ENCODE results near the gene GLYATL1. TPM values are rescaled to one million over a fixed set of nuclear protein-coding genes. Genes with fewer than 3 reads are reported as not detected.

The GLYATL1 gene
- polyA plus RNA-seq, 3 donors = 0.13 to 0.79 (median 0.76) TPM

GRCh38 chr11:58923300-58923788 lies 15.9 kb upstream of the GLYATL1 start:
- H3K27ac ChIP-seq (ENCODE audit: low read depth, low read length) = no peak overlapping the region

GRCh38 chr11:58924230-58924629 lies 15.1 kb upstream of the GLYATL1 start:
- H3K27ac ChIP-seq (ENCODE audit: low read depth, low read length) = no peak overlapping the region
- 52 to 76% (median 66%) methylated on average over 4 of the region's 4 CpGs for WGBS, 3 donors

More at GRCh38 chr11:58923300-58923788, 15.9 kb upstream of the GLYATL1 start:
- 3 to 4% (median 4%) methylated on average over 5 of the region's 5 CpGs for WGBS, 3 donors

GRCh38 chr11:58926251-58926650 lies 13.0 kb upstream of the GLYATL1 start:
- no peak overlapping the region for H3K27ac ChIP-seq (ENCODE audit: low read depth, low read length)
- WGBS, 3 donors = 72 to 77% (median 72%) methylated on average over 5 of the region's 5 CpGs

DNA sequence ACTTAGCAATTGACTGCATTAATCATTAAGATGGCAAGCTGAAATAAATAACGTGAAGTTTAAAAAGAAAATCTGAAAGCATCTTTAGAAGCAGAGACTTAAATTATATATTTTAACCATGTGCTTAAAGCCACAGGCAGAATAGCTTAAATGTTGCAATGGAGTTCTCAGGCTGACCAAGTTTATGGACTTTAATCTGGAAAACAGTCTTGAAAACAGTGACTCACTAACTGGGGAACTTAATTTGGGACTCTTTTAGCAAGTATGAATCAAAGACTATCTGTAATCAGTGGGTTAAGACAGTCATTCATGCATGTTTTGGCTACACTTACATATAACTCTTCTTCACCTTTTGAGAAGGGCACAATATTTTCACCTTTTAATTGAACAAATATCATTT lies 12.6 kb upstream of the GLYATL1 start:
- 53 to 64% (median 60%) methylated on average over 1 of the region's 1 CpG for WGBS, 3 donors
- H3K27ac ChIP-seq (ENCODE audit: low read depth, low read length) = no peak overlapping the region

GRCh38 chr11:58927393-58928106 lies 11.7 kb upstream of the GLYATL1 start:
- WGBS, 3 donors = 3 to 8% (median 7%) methylated on average over 15 of the region's 15 CpGs
- H3K27ac ChIP-seq (ENCODE audit: low read depth, low read length) = no peak overlapping the region

DNA sequence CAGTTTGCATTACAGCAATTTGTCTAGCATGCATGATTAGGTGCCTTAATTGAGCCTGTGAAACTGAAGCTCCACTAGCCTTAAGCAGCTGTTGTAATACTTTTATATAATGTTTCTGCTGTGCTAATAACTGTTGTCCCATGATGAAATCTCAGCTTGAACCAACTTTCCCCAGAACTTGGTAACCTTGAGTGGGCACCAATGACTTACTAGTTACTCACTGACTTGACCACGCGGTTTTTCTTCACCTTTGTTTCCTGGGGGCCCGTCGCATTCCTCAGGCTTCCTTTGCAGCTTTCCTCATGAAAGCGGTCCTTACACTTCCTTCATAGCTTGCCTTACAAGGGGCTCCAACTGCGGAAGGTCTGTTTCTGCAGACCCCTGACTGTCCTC lies 11.2 kb upstream of the GLYATL1 start:
- H3K27ac ChIP-seq (ENCODE audit: low read depth, low read length) = no peak overlapping the region
- 16 to 29% (median 20%) methylated on average over 6 of the region's 6 CpGs for WGBS, 3 donors

DNA sequence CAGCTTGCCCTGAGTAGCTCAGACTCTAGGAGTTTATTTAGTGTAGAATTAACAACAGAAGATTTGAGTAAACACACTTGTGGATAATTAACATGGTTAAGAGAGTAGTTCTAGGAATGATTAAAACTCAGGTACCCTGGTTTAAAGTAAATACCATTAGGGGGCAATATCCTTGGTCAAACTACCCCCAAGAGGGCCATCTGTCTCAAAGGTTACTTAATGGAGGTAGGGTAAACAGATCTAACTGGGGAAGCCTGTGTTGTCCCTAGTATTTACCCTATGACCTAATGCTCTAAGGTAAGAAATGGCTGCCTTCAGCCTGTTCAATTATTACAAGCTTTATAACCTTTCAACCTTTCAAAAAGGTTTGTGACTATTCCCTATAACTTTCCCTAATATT lies 10.6 kb upstream of the GLYATL1 start:
- no peak overlapping the region for H3K27ac ChIP-seq (ENCODE audit: low read depth, low read length)

DNA sequence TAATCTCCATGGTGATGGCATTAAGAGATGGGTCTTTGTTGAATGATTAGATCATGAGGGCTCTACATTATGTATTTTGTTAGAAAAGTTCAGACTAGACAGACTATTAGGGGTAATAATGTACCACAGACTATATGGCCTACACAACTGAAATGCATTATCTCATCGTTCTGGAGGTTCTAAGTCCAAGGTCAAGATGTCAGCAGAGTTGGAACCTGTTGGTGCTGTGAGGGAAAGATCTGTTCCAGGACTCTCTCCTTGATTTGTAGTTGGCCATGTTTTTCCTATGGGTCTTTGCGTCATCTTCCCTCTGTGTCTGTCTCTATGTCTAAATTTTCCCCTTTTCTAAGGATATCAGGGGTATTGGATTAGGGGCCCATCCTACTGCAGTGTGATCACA lies 8.4 kb upstream of the GLYATL1 start:
- 62 to 81% (median 76%) methylated on average over 2 of the region's 2 CpGs for WGBS, 3 donors
- no peak overlapping the region for H3K27ac ChIP-seq (ENCODE audit: low read depth, low read length)

DNA sequence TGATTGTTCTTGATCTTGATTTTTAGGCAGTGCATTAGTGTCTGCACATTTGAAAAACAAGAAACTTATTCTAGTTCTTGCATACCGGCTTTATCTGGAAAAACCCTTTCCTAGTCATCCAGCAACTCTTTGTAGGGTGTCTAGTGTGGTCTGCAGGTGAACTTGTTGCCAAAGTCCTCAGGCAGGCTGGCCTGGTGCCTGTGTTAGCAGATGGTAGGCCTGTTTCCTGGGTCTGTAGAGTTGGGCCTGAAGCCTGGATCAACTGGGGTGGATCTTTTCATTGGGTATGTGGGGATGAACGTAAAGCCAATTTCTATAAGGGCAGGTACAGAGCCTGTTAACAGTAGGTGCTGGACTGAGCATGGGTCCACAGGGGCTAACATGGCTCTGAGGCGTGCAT lies 5.6 kb upstream of the GLYATL1 start:
- WGBS, 3 donors = 89 to 93% (median 90%) methylated on average over 3 of the region's 3 CpGs
- H3K27ac ChIP-seq (ENCODE audit: low read depth, low read length) = no peak overlapping the region

DNA sequence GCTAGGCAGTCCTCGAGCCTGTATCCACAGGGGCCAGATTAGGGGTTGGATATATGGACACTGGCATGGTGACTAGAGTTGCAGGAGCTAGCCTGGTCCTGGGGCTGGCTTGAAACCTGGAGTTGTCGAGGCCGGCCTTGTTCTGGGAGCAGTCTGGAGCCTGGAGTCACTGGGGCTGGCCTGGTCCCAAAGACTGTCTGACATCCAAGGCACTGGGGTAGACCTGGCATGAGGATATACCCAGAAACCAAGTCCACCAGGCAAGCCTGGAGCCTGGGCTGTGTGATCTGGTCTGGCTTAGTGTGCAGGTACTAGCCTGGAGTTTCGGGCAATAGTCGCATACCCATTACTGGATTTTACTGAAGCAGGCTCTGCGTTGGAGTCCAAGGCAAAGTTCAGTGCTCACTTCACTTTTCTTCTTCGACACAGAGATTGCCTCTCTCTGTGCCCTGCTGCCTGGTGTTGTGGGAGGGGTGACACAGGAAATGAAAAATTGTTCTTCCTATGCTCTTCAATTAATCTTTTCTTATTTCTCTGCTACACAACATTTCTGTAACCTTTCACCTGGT lies 4.3 kb upstream of the GLYATL1 start:
- H3K27ac ChIP-seq (ENCODE audit: low read depth, low read length) = no peak overlapping the region
- 92 to 94% (median 92%) methylated on average over 7 of the region's 7 CpGs for WGBS, 3 donors

DNA sequence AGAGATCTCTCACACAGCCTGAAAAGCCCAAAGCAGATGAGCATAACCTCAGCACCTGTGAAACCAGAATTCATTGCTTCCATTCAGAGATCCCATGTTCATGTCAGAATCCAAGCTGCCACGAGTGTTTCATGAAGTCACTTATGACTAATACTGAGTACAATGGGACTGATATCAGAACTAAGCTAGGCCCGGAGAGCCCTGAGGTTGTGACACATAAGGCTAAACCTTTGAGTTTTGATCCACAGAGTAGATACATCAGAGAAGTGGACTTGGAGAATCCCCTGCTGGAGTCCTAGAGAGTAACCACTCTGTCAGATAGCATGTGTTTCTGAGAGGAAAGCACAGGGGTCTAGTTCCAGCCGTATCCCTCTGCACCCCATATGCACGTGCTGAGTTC lies 890 bp upstream of the GLYATL1 start:
- H3K27ac ChIP-seq (ENCODE audit: low read depth, low read length) = no peak overlapping the region
- 58 to 85% (median 65%) methylated on average over 4 of the region's 4 CpGs for WGBS, 3 donors

DNA sequence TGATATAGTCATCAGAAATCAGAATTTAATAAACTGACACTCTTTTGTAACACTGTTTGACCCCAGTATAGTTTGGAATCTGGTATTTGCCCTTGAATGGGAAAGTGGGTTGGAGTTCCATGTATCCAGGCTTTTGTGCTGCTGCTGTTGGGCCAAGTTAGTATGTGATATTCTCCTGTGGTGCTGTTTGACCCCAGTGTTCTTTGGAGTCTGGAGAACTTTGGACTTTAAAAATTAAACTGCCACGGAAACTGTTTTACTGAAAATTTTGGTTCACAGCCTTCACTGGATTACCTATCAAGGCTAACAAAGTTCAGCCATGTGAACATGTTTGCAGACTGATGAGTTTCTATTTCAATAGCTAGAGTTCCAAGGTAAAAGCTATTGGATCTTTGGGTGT lies 740 bp downstream of the GLYATL1 start:
- 64 to 94% (median 90%) methylated on average over 1 of the region's 1 CpG for WGBS, 3 donors
- no peak overlapping the region for H3K27ac ChIP-seq (ENCODE audit: low read depth, low read length)

- WGBS, 3 donors = 82 to 100% (median 92%) methylated on average over 1 of the region's 1 CpG
- no peak overlapping the region for H3K27ac ChIP-seq (ENCODE audit: low read depth, low read length)
Measured at GRCh38 chr11:58941838-58942237, 2.5 kb downstream of the GLYATL1 start.

- no peak overlapping the region for H3K27ac ChIP-seq (ENCODE audit: low read depth, low read length)
Measured at GRCh38 chr11:58945663-58946062, 6.4 kb downstream of the GLYATL1 start.

DNA sequence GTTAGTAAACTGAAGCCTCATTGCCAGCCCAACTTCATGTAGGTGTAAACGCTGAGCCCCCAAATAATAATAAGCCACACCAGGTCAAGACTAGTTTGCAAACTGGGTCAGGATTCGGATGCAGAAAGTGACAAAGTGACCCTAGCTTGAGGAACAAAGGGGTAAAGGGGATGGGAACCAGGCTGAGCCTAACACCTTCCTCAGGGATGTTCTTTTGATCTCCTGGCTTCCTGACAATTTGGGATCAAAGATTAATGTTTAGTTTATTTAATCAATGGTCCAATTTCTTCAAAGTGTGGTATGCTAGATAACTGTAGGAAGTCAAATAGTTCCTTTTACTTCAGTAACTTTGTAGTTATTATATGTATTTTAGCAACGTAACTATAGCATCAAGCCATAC lies 9.9 kb downstream of the GLYATL1 start:
- 76 to 85% (median 79%) methylated on average over 3 of the region's 3 CpGs for WGBS, 3 donors
- H3K27ac ChIP-seq (ENCODE audit: low read depth, low read length) = no peak overlapping the region

DNA sequence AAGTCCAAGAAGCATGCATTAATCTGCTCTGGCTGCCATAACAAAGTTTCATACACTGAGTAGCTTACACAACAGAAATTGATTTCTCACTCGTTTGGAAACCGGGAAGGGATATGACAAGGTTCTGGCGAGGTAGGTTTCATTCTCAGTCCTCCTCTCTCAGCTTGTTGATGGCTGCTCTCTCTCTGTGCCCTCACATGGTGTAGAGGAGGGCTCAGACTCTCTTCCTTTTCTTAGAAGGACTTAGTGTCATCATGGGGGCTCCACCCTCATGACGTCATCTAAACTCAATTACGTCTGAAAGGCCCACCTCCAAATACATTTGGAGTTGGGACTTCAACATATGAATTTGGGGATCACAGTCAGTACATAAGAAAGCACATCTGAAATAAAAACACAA lies 18.6 kb downstream of the GLYATL1 start:
- H3K27ac ChIP-seq (ENCODE audit: low read depth, low read length) = no peak overlapping the region
- 43 to 61% (median 52%) methylated on average over 5 of the region's 5 CpGs for WGBS, 3 donors

- no peak overlapping the region for H3K27ac ChIP-seq (ENCODE audit: low read depth, low read length)
- 38 to 63% (median 57%) methylated on average over 2 of the region's 2 CpGs for WGBS, 3 donors
Measured at GRCh38 chr11:58958500-58958899, 19.2 kb downstream of the GLYATL1 start.

- 19 to 42% (median 34%) methylated on average over 27 of the region's 27 CpGs for WGBS, 3 donors
- H3K27ac ChIP-seq (ENCODE audit: low read depth, low read length) = no peak overlapping the region
Measured at GRCh38 chr11:58963551-58964104, 24.3 kb downstream of the GLYATL1 start.

DNA sequence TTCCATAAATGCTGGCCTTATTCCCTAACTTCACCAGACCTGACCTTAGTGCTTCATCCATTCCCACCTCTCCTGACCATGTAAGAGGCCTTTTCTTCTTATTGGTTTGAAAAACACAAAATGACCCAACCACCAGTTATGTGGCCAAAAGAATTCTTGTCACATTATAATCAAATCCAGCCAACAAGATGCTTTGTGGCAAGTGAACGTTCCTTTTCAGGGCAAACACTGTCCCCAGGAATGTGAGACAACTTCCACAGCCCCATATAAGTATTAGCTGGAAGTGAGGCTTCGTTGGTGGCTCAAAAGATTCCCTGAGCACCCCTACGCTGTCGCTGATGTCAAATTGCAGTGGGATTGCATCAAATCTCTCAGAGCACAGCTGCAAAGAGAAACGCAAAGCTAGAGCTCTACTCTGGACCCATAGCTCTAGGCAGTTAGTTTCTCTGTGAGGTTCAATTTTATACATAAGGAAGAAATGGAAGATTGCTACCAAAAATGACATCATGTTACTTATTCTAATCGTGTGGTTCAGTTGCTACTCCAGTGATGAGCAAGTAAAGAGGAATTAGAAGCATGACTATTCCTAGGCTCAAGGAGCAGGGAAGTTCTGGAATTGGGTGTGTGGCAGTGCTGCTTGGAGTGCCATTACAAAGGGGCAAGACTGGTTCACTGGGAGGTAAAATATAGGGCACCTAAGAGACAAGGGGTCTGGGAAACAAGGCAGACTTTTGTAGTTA lies 26.1 kb downstream of the GLYATL1 start:
- H3K27ac ChIP-seq (ENCODE audit: low read depth, low read length) = no peak overlapping the region
- WGBS, 3 donors = 66 to 73% (median 67%) methylated on average over 6 of the region's 6 CpGs
